NCI-H128 (cell line): ENCODE data around the gene CBARP.
A peak's percentile ranks its signal among the peaks of the same experiment; 100 is the strongest.

Experiments
- DNase-seq: peaks from one replicate; lab custom pipeline; 2025; ENCODE audit not compliant: unreplicated experiment; lab: John Stamatoyannopoulos, UW

CBARP gene

GRCh38 chr19:1275260-1275975, 37.6 kb upstream of the CBARP start, which contains the start of gene FAM174C:
Gene FAM174C (plus strand): TSS chr19:1275530. CDS start chr19:1275550, 20 bp downstream.
- DNase-seq = peak; percentile 92

- no peak for DNase-seq
Observed at GRCh38 chr19:1274852-1275259, 37.1 kb upstream of the CBARP start.

GRCh38 chr19:1274081-1274851, 36.5 kb upstream of the CBARP start:
- no peak for DNase-seq

GRCh38 chr19:1273263-1274041, 35.6 kb upstream of the CBARP start:
- no peak for DNase-seq

DNA sequence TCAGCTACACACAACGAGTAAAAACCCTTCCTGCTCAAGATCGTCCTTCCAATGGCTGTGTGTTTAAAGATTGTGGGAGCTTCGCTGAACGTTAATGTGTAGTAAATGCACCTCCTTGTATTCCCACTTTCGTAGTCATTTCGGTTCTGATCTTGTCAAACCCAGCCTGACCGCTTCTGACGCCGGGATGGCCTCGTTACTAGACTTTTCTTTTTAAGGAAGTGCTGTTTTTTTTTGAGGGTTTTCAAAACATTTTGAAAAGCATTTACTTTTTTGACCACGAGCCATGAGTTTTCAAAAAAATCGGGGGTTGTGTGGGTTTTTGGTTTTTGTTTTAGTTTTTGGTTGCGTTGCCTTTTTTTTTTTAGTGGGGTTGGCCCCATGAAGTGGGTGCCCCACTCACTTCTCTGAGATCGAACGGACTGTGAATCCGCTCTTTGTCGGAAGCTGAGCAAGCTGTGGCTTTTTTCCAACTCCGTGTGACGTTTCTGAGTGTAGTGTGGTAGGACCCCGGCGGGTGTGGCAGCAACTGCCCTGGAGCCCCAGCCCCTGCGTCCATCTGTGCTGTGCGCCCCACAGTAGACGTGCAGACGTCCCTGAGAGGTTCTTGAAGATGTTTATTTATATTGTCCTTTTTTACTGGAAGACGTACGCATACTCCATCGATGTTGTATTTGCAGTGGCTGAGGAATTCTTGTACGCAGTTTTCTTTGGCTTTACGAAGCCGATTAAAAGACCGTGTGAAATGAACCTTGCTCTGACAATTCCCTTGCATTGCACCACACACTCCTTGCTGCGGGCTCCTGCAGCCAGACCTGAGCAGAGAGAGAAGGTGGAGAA, 34.8 kb upstream of the CBARP start:
- no peak for DNase-seq

DNA sequence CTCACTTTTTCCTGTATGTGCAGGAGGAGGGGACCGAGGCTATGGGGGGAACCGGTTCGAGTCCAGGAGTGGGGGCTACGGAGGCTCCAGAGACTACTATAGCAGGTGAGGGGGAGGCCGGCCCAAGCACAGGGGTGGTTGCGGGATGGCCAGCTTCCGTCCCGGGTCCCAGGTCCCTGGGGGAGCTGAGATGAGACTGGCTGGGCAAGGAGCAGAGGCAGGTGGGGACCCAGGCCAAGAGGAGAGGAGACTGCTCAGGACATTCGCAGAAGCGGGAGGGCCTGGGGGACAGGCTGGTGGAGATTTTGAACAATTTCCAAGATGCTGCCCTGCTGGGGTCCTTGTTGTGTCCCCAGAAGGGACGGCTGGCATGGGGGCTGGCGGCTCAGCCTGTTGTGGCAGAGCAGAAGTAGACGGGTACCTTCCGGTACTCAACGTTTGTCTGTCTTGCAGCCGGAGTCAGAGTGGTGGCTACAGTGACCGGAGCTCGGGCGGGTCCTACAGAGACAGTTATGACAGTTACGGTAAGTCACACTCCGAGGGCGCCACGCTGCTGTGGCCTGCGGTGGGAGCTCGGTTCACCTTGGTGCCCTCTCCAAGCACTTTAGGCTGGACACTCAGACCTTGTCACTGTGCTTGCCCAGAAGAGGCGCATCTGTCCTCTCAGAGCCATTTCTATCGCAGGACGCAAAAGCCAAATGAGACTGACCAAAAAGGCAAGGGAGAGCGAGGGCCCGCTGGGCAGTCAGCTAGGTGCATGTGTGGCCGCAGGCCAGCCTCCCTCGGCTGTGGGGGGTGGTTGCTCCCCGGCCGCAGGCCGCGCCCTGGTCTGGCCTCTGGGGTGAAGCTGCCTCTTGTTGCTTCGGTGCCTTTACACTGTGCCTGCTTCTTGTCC, 34.0 kb upstream of the CBARP start:
- no peak for DNase-seq

- DNase-seq = no peak
Observed at GRCh38 chr19:1270854-1271527, 33.2 kb upstream of the CBARP start.

DNA sequence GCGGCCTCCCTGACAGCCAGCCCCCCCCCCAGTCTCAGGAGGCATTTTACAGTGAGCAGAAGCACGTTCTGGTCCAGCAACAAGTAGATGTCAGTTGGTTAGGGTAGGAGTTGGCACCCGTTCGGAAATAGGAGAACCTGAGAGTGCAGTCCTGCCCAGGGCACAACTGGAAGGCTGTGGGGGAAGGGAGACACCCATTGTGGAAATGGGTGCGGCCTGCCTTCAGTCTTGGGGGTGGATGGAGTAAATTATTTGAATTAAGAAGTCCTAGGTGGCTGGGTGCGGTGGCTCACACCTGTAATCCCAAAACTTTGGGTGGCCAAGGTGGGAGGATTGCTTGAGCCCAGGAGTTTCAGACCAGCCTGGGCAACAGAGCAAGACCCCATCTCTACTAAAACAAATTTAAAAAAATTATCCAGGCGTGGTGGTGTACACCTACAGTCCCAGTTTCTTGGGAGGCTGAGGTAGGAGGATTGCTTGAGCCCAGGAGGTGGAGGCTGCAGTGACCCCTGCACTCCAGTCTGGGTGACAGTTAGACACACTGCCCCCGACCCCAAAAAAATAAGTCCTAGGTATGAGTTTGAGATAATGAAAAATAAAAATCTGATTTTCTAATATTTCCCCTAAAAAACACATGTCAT, 32.5 kb upstream of the CBARP start:
- no peak for DNase-seq

DNA sequence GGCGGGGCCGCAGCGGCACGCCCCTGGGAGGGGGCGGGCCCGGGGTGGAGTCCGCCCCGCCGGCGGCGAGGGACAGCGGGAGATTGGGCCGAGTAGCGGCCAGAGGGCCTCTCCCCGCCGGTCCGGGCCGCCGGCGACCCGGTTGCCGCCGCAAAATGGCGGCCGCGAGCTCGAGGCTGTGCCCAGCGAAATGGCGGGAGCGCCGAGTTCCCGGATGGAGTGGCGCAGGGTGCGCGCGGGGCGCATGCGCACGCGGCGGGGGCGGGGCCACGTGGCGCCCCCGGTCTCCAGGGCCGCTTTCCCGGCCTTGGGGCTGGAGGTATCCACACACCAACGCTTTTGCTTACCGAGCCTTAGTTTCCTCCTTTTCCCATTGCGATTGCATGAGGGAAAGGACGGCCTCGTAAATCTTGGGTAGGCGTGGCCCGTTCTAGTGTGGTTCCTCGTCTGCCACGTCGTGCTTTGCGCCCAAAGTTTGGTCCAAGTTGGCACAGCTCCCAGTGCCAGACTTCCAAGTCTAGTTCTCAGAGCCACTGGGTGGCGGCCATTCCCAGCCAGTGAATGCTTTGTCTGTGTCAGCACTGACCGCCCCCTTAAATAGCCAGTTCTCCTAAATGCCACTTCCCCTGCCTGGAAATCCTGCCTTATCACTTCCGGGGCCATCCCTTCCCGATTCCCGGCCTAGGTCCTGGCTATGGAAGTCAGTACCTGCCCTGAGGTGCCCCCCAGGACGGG, 31.8 kb upstream of the CBARP start:
- peak; percentile 61 for DNase-seq

DNA sequence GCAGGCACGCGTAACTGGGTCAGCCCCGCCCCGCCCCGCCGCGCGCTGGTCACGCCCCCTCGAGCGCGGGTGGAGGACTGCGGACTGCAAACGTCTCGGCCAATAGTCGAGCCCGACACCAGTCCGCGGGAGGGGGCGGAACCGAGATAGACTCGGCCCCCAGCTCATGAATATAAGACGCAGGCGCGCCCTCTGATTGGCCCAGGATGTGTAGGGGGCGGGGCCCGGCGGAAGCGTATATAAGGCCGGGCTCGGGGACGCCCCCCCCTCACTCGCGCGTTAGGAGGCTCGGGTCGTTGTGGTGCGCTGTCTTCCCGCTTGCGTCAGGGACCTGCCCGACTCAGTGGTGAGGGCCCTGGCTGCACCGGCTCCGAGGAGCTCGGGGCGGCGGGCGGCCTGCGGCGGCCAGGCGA, 31.3 kb upstream of the CBARP start, which contains the start of gene CIRBP:
CIRBP (plus strand) TSS at position 268 of the 413 bp plus-strand sequence. CDS start 1,602 bp downstream, outside the sequence.
- peak; percentile 97 for DNase-seq

DNA sequence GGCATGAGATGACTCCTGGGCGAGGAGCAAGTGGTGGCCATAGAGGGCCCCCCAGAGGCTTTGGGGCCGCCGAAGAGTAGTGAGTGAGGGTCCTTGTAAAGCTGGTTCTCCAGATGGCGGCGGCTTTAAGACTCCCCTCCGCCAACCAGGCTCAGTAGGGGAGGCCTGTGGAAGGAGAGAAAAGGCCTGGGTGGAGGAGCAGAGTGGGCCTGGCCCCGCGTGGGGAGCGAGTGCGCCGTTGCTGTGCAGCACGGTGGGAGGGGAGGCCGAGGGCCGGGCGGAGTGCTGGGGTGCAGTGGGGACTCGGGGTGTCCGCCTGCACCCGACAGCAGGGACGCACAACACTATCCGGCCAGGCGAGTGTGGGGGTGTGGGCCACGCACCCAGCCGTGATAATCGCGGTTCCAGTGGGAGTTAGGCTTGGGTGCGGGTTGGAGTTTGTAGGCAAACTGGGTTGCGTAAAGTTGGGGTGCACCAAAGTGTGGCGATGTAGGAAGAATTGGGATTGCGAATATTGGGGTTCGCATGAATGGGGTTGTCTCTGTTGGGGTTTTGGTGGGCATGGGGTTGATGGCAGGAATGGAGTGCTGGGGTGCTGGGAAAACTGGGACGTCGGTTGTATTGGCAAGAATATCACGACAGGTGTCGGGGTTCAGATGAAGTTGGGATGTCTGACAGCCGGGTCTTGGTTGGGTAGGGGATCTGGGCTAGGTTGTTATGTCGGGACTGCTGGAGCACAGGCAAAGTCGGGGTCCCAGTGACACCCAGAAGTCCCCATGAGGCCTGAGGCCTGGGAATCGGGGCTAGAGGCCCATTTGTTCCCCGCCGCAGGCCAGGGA, 30.6 kb upstream of the CBARP start:
- no peak for DNase-seq

DNA sequence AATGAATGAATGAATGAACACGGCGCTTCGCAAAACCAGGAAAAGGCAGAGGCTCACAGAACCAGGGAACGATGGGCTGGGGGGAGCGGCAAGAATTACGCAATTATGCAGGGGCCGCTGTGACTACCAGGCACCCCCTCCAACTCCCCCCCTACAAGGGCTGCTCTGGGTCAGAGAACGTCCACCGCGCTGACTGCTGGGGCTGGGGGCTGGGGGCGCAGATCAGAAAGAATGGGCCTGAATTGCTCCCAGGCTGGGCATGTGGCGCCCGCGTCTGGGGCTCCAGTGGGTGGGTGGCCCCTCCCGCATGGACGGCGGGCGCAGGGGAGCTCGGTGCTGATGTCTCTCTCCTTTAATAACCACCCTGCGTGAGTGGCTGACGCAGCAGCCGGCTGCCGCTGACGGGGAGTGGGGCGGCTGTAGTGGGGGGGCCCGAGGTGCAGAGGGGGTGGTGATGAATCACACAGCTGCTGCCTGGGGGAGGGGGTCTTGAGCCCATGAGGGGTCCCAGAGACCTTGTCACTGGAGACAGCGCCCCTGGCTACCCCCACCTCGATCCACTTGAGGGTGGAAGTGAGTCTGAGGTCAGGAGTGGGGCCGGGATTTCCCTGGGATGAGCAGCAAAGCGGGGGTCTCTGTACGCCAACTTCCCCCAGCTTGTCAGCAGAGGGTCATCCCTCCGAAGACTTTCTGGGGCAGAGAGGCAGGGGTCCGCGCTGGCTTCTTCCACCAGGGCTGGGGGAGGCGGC, 29.8 kb upstream of the CBARP start:
- DNase-seq = no peak

- no peak for DNase-seq
Observed at GRCh38 chr19:1266916-1267476, 29.2 kb upstream of the CBARP start.

- DNase-seq = peak; percentile 43
Observed at GRCh38 chr19:1266129-1266915, 28.5 kb upstream of the CBARP start.

- no peak for DNase-seq
Observed at GRCh38 chr19:1265615-1266128, 27.9 kb upstream of the CBARP start.
